HepG2 (cell line): ENCODE results near the gene RAPSN. TPM values are rescaled to one million over a fixed set of nuclear protein-coding genes. Genes with fewer than 3 reads are reported as not detected.

Experiments
- ATAC-seq: fragments of 200-7000 bp; cut with Tn5 transposase; 3 replicates; pipeline ENCODE4 v1.9.1; 2020; ENCODE audit warnings: mild to moderate bottlenecking, moderate library complexity
- BruUV-seq: library from RNA; stranded (reverse); fragments of 400-500 nt; replicated peaks from 2 replicates; lab custom pipeline; 2021; lab: Mats Ljungman, UMichigan
- CTCF ChIA-PET: fragments of 300-600 bp; formaldehyde crosslinking; extraction: SDS; loops from one replicate; lab custom pipeline; 2021; ENCODE audit warnings: low total read pairs, inconsistent platforms, low intra/inter-chr PET ratio; lab: Yijun Ruan, JAX
- POLR2A ChIA-PET: fragments of 350-600 bp; sonication (Branson Sonifier 250); formaldehyde crosslinking; loops from one replicate; lab custom pipeline; 2020; ENCODE audit warnings: antibody characterized with exemption, inconsistent platforms; lab: Yijun Ruan, JAX
- DNase-seq: peaks from one replicate; pipeline ENCODE4 v3.0.0-alpha.2; 2015; ENCODE audit warnings: low spot score
- FAIRE-seq: peaks from 3 replicates; lab custom pipeline; 2011; peaks lifted over from hg19 to GRCh38; lab: Jason Lieb, UNC
- H2AFZ ChIP-seq: one replicate; pipeline ENCODE4 v1.6.1; 2011; ENCODE audit warnings: low read length, inconsistent platforms
- H3K27ac ChIP-seq: fragments of 300-600 bp; 3 replicates; pipeline ENCODE4 v1.8.0; 2011; ENCODE audit warnings: mixed run types, mild to moderate bottlenecking, mixed read lengths, low read length, inconsistent platforms; ENCODE audit not compliant: insufficient read depth; ENCODE audit errors: extremely low read length
- H3K27me3 ChIP-seq, 2 experiments: fragments of 200-600 bp in 1 of 2; 2 replicates in 1 of 2; 3 replicates in 1 of 2; pipeline versions ENCODE4 v1.6.0 to v1.8.0; 2011; ENCODE audit warnings: low read length in 2 of 2, mild to moderate bottlenecking in 2 of 2, moderate library complexity in 2 of 2, inconsistent platforms in 1 of 2; ENCODE audit not compliant: insufficient read depth in 2 of 2, control insufficient read depth in 1 of 2
- H3K36me3 ChIP-seq, 2 experiments: fragments of 200-600 bp in 1 of 2; replicated peaks in 1 of 2; 2 replicates in 1 of 2; 3 replicates in 1 of 2; pipeline versions ENCODE4 v1.5.1 to v1.8.0; 2011; ENCODE audit warnings: low read length in 2 of 2, inconsistent platforms in 1 of 2; ENCODE audit not compliant: insufficient read depth in 2 of 2, control insufficient read depth in 1 of 2
- H3K4me1 ChIP-seq: 2 replicates; pipeline ENCODE4 v1.5.1; 2012; ENCODE audit warnings: low read length, inconsistent platforms; ENCODE audit not compliant: insufficient read depth
- H3K4me2 ChIP-seq: 2 replicates; pipeline ENCODE4 v1.6.0; 2011; ENCODE audit warnings: low read depth, low read length, inconsistent platforms
- H3K4me3 ChIP-seq, 3 experiments: fragments of 200-600 bp in 1 of 3; sonication (generic), shearing (Covaris generic) in 1 of 3; replicated peaks in 1 of 3; 2 replicates each; pipeline ENCODE4 v1.5.1; 2011 to 2016; ENCODE audit warnings: low read length in 3 of 3, inconsistent platforms in 2 of 3, low read depth in 2 of 3, mild to moderate bottlenecking in 2 of 3, control low read depth in 1 of 3, mixed read lengths in 1 of 3; ENCODE audit not compliant: insufficient read depth in 1 of 3
- H3K79me2 ChIP-seq: one replicate; pipeline ENCODE4 v1.6.1; 2011; ENCODE audit warnings: low read length, inconsistent platforms; ENCODE audit not compliant: insufficient read depth
- H3K9ac ChIP-seq: 2 replicates; pipeline ENCODE4 v1.6.0; 2011; ENCODE audit warnings: mild to moderate bottlenecking, low read depth, low read length, inconsistent platforms; ENCODE audit not compliant: insufficient read depth
- H3K9me3 ChIP-seq: 2 replicates; pipeline ENCODE4 v1.5.1; 2012; ENCODE audit warnings: mild to moderate bottlenecking, low read length
- H4K20me1 ChIP-seq: 2 replicates; pipeline ENCODE4 v1.6.0; 2011; ENCODE audit warnings: inconsistent platforms, mild to moderate bottlenecking, low read length, moderate library complexity; ENCODE audit not compliant: insufficient read depth
- CEBPB ChIP-seq: IDR thresholded peaks from 2 replicates; pipeline ENCODE4 v1.6.1; 2011; ENCODE audit warnings: low read depth, low read length, improper control_type of control experiment, borderline replicate concordance
- FOXA1 ChIP-seq, 2 experiments: fragments of 450-650 bp in 1 of 2; sonication (generic) in 1 of 2; formaldehyde crosslinking in 1 of 2; IDR thresholded peaks; 2 replicates each; pipeline versions ENCODE4 v1.4.0 to v1.6.1; 2016 to 2020; ENCODE audit warnings: missing genetic modification reagents in 1 of 2
- HNRNPL ChIP-seq: fragments of 200-400 bp; formaldehyde crosslinking; IDR thresholded peaks from 2 replicates; pipeline ENCODE4 v1.6.1; 2017; ENCODE audit warnings: mild to moderate bottlenecking, low read depth, low read length
- MAFF ChIP-seq: IDR thresholded peaks from 2 replicates; pipeline ENCODE4 v1.6.1; 2011; ENCODE audit warnings: low read depth, low read length, improper control_type of control experiment
- MAFK ChIP-seq, 2 experiments: IDR thresholded peaks in 1 of 2; conservative IDR thresholded peaks in 1 of 2; 2 replicates each; pipeline ENCODE4 v1.6.1; 2011; ENCODE audit warnings: improper control_type of control experiment in 2 of 2, low read length in 2 of 2
- NFE2L1 ChIP-seq: sonication (generic); formaldehyde crosslinking; IDR thresholded peaks from 2 replicates; pipeline ENCODE4 v1.4.0; 2020; ENCODE audit warnings: missing genetic modification reagents, mild to moderate bottlenecking, borderline replicate concordance
- NR2F2 ChIP-seq: IDR thresholded peaks from 2 replicates; pipeline ENCODE4 v1.6.1; 2012; ENCODE audit warnings: low read depth, inconsistent platforms, borderline replicate concordance
- POLR2A ChIP-seq, 2 experiments: IDR thresholded peaks; 2 replicates each; pipeline ENCODE4 v1.6.1; 2011; ENCODE audit warnings: low read depth in 2 of 2, low read length in 2 of 2, mild to moderate bottlenecking in 1 of 2, moderate library complexity in 1 of 2; ENCODE audit not compliant: insufficient read depth in 1 of 2
- SCMH1 ChIP-seq: sonication (generic); formaldehyde crosslinking; IDR thresholded peaks from 2 replicates; pipeline ENCODE4 v1.9.0; 2021; ENCODE audit warnings: missing genetic modification reagents, mild to moderate bottlenecking, borderline replicate concordance
- TEAD3 ChIP-seq: optimal IDR thresholded peaks from 2 replicates; pipeline ENCODE3; 2016; ENCODE audit warnings: borderline replicate concordance
- ZBTB38 ChIP-seq: sonication (generic); formaldehyde crosslinking; IDR thresholded peaks from 2 replicates; pipeline ENCODE4 v1.5.1; 2020; ENCODE audit warnings: mild to moderate bottlenecking, missing genetic modification reagents
- ZFP36L2 ChIP-seq: sonication (generic); formaldehyde crosslinking; IDR thresholded peaks from 2 replicates; pipeline ENCODE4 v1.4.0; 2020; ENCODE audit warnings: missing genetic modification reagents
- ZMYM2 ChIP-seq: sonication (generic); formaldehyde crosslinking; IDR thresholded peaks from 2 replicates; pipeline ENCODE4 v1.8.0; 2022; ENCODE audit warnings: mild to moderate bottlenecking, missing genetic modification reagents
- ZNF256 ChIP-seq: sonication (generic); formaldehyde crosslinking; conservative IDR thresholded peaks from 2 replicates; pipeline ENCODE4 v1.4.0; 2020; ENCODE audit warnings: missing genetic modification reagents
- ZNF501 ChIP-seq: sonication (generic); formaldehyde crosslinking; IDR thresholded peaks from 2 replicates; pipeline ENCODE4 v1.5.1; 2020; ENCODE audit warnings: mild to moderate bottlenecking, moderate library complexity, missing genetic modification reagents
- WGBS: methylation state at CpG from one replicate; pipeline ENCODE4 v1.1.6; 2017; ENCODE audit warnings: low lambda C conversion rate; 5-methylcytosine and 5-hydroxymethylcytosine counted together
- in situ Hi-C: cut with HindIII; loops from 2 replicates; pipeline ENCODE4 v1.10.0; 2017; ENCODE audit warnings: low pct_unique_long_range_greater_than_20kb; ENCODE audit not compliant: extremely low pct_ligation_motif_present
- intact Hi-C: fragments of 100-400 bp; cut with micrococcal nuclease; formaldehyde crosslinking; loops from one replicate; pipeline ENCODE4 v1.10.0; 2022; ENCODE audit not compliant: unreplicated experiment
- polyA plus RNA-seq, 8 experiments: library from polyadenylated mRNA; depleted of rRNA in 3 of 8; stranded (reverse) in 7 of 8; unstranded in 1 of 8; fragments of >200 nt; fragmentation: Illumina TruSeq in 4 of 8; extraction: Trizol in 4 of 8; gene quantifications; 2 replicates each; pipeline versions ENCODE4 v1.2.1 to v1.2.3, GENCODE V29; 2011 to 2016; ENCODE audit warnings: low read depth in 4 of 8, missing spikeins in 1 of 8, mixed read lengths in 1 of 8; ENCODE audit not compliant: insufficient read depth in 1 of 8
- total RNA-seq, 5 experiments: library from RNA; depleted of rRNA; stranded (reverse); fragments of >200 nt; fragmentation: Illumina TruSeq; extraction: Trizol; gene quantifications; 2 replicates each; pipeline ENCODE4 v1.2.3, GENCODE V29; 2016; ENCODE audit warnings: low read depth in 1 of 5

RAPSN gene
- total and polyA plus RNA-seq, 2 of the 13 experiments (the other 11 are each of a cell fraction or from before 2014, with no cell fraction given) = 0.15 to 1.2 TPM

DNA sequence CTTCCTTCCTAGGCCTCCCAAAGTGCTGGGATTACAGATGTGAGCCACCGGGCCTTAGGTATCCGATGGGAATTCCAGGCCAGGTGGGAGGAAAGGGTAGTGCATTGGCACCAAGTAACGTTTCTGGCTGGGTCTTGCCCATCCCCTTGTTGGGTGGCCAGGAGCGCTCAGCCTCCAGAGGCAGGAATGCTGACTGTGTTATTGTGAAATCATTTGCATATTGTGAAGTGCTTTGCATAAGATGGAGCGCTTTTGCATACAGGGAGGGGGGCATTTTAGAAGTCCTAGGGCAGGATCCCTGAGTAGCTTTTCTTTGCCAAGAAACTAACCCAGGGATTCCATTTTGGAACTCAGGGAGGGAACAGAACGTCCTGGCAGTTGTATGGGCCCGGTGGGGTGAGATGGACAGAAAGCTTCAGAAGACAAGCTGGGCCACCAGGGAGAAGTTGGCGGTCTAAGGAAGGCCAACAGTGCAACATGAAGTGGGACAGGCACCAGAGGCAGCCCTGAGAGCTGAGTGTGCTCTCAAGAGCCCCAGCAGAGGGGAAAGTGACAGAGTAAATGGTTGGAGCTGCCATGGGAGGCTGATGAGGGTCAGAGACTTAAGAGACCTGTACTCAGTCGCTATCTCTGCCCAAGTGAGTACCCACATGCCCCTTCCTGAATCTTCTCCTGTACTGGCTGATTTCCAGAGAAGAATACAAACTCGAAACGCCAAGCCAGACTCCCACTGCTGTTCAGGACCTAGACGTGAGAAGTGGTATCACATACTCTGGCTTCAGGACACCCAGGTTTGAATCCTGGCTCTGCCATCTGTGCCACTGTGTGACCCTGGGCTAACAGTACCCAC is 41.8 kb downstream of the RAPSN start:
- Histone ChIP-seq H3K36me3 (no peaks in the 10 kb centered on the region; a peak in 1 of 5 replicates), H3K4me1 (peaks cover 53% of the 10 kb centered on the region), H3K27me3 (no peaks in the 10 kb centered on the region; a peak in 1 of 5 replicates), H3K9me3 (no peaks in the 10 kb centered on the region)
- ATAC-seq = no peak; the same call in 2 of the 3 replicates
- DNase-seq = no peak
- no peak for FAIRE-seq
- BruUV-seq = TSS peak; percentile 93
- TF ChIP-seq ZMYM2 (CRISPR knock-in tag) = no peak
- TF ChIP-seq NR2F2 = no peak
- TF ChIP-seq POLR2A (IDR thresholded peaks at IDR 0.05; ENCODE audit: insufficient read depth in 1 of 2, low read depth in 2 of 2, low read length in 2 of 2) = 0 out of 4 replicates have a peak, but pooled peaks of 1 of the 2 experiments have one; percentile 8
- no peak for TF ChIP-seq ZFP36L2 (CRISPR knock-in tag)
- peak; percentile 46; the same call in 1 of the 2 replicates for TF ChIP-seq MAFF
- TF ChIP-seq CEBPB = peak; percentile 77
- TF ChIP-seq ZBTB38 (CRISPR knock-in tag) = no peak
- TF ChIP-seq ZNF501 (CRISPR knock-in tag) = no peak
- TF ChIP-seq FOXA1 (IDR thresholded peaks at IDR 0.05) = no peak
- no peak for TF ChIP-seq FOXA1 (CRISPR knock-in tag; IDR thresholded peaks at IDR 0.05)
- 0 out of 2 replicates have a peak, but pooled peaks have one; percentile 10 for TF ChIP-seq HNRNPL
- TF ChIP-seq NFE2L1 = 0 out of 2 replicates have a peak, but pooled peaks have one; percentile 9
- no peak for TF ChIP-seq ZNF256 (CRISPR knock-in tag)
- peak; percentile 45 for TF ChIP-seq TEAD3 (CRISPR knock-in tag)
- TF ChIP-seq MAFK (conservative IDR thresholded peaks at IDR 0.05 in 1 of 2, IDR thresholded peaks at IDR 0.05 in 1 of 2; ENCODE audit: low read length in 2 of 2) = peak; percentile 53 to 63; a peak in 3 of 4 replicates
- TF ChIP-seq SCMH1 (CRISPR knock-in tag) = no peak
- TF ChIP-seq, all 625 proteins: peak for 7
- Histone ChIP-seq H3K9ac (peak overlapping the region; percentile 71), H2AFZ (peak overlapping the region; percentile 46), H3K79me2 (peaks cover 9% of the 10 kb centered on the region), H3K4me2 (peak overlapping the region; percentile 94), H4K20me1 (no peaks in the 10 kb centered on the region), H3K4me3 (peak overlapping the region; percentile 57 to 78 (median 69)), H3K27ac (peak overlapping the region; percentile 83)
- in situ Hi-C loops (loop anchor here (5.0 kb wide), 1 partner anchor 35 kb away; no protein-coding TSS in a partner anchor), intact Hi-C loops (no loop called here)
- ChIA-PET POLR2A (interaction anchor here (0.6 to 1.9 kb wide), 6 partner anchors 9 to 47 kb away, joined by 3 to 9 read pairs (median 4); partner anchors contain the start of gene PSMC3), CTCF (interaction anchor here (2.5 kb wide), 1 partner anchor 33 kb away, joined by 35 read pairs; no protein-coding TSS in a partner anchor)
- WGBS = 54% methylated on average over 12 of the region's 12 CpGs
